Calu3 (cell line): ENCODE measurements around the gene DGKZ. TPM values are rescaled to one million over a fixed set of nuclear protein-coding genes. Genes with fewer than 3 reads are reported as not detected.

ENCODE experiments used
- BruUV-seq: library from RNA; stranded (reverse); fragments of 400-500 nt; replicated peaks from 2 replicates; lab custom pipeline; 2021; lab: Mats Ljungman, UMichigan
- CTCF ChIA-PET: fragments of 300-600 bp; sonication (Branson Sonifier 250); formaldehyde crosslinking; loops from one replicate; lab custom pipeline; 2022; ENCODE audit warnings: antibody characterized with exemption; lab: Charles Lee
- DNase-seq: peaks from one replicate; pipeline ENCODE4 v3.0.0; 2022
- H3K27ac Mint-ChIP-seq: one replicate; pipeline ENCODE4 v1.8.0; 2022; ENCODE audit warnings: mixed read lengths; ENCODE audit not compliant: unreplicated experiment
- H3K27me3 Mint-ChIP-seq: one replicate; pipeline ENCODE4 v1.8.0; 2022; ENCODE audit warnings: mixed read lengths; ENCODE audit not compliant: unreplicated experiment
- H3K36me3 Mint-ChIP-seq: one replicate; pipeline ENCODE4 v1.8.0; 2022; ENCODE audit warnings: mild to moderate bottlenecking, moderate library complexity, mixed read lengths; ENCODE audit not compliant: insufficient read depth, unreplicated experiment
- H3K4me1 Mint-ChIP-seq: one replicate; pipeline ENCODE4 v1.8.0; 2022; ENCODE audit warnings: mild to moderate bottlenecking, low read depth, mixed read lengths; ENCODE audit not compliant: unreplicated experiment
- H3K4me3 Mint-ChIP-seq: one replicate; pipeline ENCODE4 v1.8.0; 2022; ENCODE audit warnings: mild to moderate bottlenecking, low read depth, moderate library complexity, mixed read lengths; ENCODE audit not compliant: unreplicated experiment
- H3K9me3 Mint-ChIP-seq: one replicate; pipeline ENCODE4 v1.8.0; 2022; ENCODE audit warnings: low read depth, mixed read lengths; ENCODE audit not compliant: unreplicated experiment
- intact Hi-C: fragments of 100-400 bp; cut with micrococcal nuclease; formaldehyde crosslinking; loops from one replicate; pipeline ENCODE4 v1.10.0; 2022; ENCODE audit not compliant: unreplicated experiment
- total RNA-seq: library from RNA; stranded (reverse); gene quantifications from 2 replicates; pipeline ENCODE4 v1.2.3, GENCODE V29; 2022
- TF ChIP-seq, protein P1 (sequence below): fragments of 200-600 bp; IDR thresholded peaks from one replicate; pipeline ENCODE4 v1.8.0; 2022; ENCODE audit warnings: antibody characterized with exemption; ENCODE audit not compliant: unreplicated experiment

DGKZ gene
- total RNA-seq, 1 experiment from 2014 or later = 38.0 TPM

DNA sequence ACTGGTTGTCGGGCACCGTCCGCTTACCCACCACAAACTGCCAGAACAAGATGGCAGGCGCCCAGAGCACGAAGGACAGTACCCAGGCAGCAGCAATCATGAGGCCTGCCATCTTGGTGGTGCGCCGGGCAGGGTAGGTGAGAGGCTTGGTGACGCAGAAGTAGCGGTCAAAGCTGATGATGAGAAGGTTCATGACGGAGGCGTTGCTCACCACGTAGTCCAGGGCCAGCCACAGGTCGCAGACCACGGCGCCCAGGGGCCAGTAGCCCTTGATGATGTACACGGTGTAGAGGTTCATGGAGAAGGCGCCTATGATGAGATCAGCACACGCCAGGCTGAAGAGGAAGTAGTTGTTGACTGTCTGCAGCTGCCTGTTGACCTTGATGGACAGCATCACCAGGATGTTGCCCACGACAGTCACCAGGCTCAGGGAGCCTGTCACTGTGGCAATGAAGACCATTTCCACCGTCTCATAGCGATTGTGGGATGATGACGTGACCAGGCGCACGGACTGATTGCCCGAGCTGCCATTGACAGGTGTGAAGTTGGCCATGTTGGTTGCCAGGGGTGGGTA, 38.8 kb downstream of the DGKZ start:
- H3K27me3 Mint-ChIP-seq = peaks cover 54% of the 10 kb centered on the region
- no TSS peak for BruUV-seq
- CTCF ChIA-PET = no interaction called here

DNA sequence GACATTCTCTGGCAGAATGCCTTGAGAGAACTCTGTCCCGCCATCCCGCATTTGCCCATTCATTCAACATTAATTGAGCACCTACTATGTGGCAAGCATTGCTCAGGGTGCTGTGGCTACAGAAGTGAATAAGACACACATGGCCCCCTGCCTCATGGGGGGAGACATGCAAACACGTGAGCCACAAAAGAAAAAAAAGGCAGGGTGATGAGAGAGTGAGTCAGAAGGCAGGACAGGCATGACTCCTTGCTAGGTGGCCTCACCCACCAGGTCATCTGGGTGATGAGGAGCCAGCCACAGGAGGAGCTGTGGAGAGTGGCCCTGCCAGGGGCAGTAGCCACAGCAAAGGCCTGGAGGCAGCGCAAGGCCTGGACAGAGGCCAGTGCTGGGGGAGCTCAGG, 39.4 kb downstream of the DGKZ start:
- H3K9me3 Mint-ChIP-seq = no peaks in the 10 kb centered on the region
- peaks cover 28% of the 10 kb centered on the region for H3K4me1 Mint-ChIP-seq
- intact Hi-C loops = loop anchor here (5.0 kb wide), 1 partner anchor 151 kb away; no protein-coding TSS in a partner anchor

More for the DNA sequence above, 38.8 kb downstream of the DGKZ start:
- Mint-ChIP-seq H3K27ac (no peak overlapping the region), H3K4me1 (peaks cover 28% of the 10 kb centered on the region), H3K4me3 (no peak overlapping the region), H3K9me3 (no peaks in the 10 kb centered on the region), H3K36me3 (peaks cover 31% of the 10 kb centered on the region)
- intact Hi-C loops = loop anchor here (5.0 kb wide), 1 partner anchor 151 kb away; no protein-coding TSS in a partner anchor
- TF ChIP-seq, protein P1, sequence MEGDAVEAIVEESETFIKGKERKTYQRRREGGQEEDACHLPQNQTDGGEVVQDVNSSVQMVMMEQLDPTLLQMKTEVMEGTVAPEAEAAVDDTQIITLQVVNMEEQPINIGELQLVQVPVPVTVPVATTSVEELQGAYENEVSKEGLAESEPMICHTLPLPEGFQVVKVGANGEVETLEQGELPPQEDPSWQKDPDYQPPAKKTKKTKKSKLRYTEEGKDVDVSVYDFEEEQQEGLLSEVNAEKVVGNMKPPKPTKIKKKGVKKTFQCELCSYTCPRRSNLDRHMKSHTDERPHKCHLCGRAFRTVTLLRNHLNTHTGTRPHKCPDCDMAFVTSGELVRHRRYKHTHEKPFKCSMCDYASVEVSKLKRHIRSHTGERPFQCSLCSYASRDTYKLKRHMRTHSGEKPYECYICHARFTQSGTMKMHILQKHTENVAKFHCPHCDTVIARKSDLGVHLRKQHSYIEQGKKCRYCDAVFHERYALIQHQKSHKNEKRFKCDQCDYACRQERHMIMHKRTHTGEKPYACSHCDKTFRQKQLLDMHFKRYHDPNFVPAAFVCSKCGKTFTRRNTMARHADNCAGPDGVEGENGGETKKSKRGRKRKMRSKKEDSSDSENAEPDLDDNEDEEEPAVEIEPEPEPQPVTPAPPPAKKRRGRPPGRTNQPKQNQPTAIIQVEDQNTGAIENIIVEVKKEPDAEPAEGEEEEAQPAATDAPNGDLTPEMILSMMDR = no peak
- DNase-seq = no peak

DNA sequence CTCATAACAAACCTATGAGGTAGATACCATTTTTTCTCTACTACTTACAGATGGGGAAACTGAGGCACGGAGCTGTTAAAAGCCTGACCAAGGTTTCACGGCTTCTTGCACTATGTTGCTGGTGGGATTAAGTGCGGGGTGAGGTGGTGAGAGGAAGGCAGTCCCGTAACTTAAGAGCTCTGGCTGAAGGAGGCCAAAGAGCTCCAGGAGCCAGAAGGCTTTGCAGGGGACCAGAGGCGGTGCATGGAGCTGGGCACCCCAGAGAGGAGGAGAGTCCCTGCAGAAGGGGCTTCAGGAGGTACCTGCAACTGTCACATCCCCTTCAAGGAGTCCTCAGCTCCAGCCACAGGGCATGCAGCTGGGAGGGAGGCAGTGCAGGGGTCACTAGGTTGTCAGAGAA, 40.2 kb downstream of the DGKZ start:
- intact Hi-C loops = loop anchor here (5.0 kb wide), 1 partner anchor 150 kb away; no protein-coding TSS in a partner anchor
- Mint-ChIP-seq H3K27ac (no peak overlapping the region), H3K4me3 (no peak overlapping the region), H3K36me3 (peaks cover 21% of the 10 kb centered on the region), H3K4me1 (peaks cover 29% of the 10 kb centered on the region), H3K9me3 (no peaks in the 10 kb centered on the region), H3K27me3 (peaks cover 59% of the 10 kb centered on the region)
- no peak for DNase-seq
- TF ChIP-seq, protein P1 = no peak
- CTCF ChIA-PET = no interaction called here
- BruUV-seq = no TSS peak

More for the DNA sequence above, 39.4 kb downstream of the DGKZ start:
- Mint-ChIP-seq H3K27me3 (peaks cover 55% of the 10 kb centered on the region), H3K36me3 (peaks cover 26% of the 10 kb centered on the region), H3K27ac (no peak overlapping the region), H3K4me3 (no peak overlapping the region)
- CTCF ChIA-PET = no interaction called here
- no TSS peak for BruUV-seq
- DNase-seq = no peak
- TF ChIP-seq, protein P1 = no peak

DNA sequence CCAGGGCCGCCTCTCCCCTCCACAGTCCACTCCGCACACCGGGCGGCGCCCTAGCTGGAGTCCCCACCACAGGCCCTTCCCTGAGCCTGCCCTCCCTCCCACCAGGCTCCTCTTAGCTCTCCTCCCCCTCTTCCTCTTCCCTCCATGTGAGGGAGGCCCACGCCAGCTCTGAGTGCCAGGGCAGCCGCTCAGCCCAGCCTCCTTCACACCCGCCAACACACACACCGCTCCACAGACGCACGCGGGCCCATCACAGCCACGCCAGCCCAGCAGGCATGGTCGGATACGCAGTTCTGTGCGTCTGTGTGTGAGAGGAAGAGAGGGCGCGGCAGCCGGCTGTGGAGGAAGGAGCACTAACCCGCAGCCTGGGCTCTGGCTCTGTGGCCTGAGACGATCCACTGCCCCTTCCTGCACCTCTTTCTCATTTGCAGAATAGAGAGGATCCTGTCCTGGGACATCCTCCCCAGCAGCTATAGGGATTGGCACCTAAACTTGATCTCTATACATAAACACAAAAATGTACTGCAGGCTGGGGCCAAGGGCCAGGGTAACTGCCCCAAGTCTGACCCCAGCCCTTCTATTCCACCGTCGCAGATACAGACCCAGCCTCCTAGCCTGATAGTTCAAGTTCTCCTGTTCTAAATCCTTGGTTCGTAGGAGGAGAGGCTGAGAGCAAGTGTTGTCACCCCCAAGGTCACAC, 40.8 kb downstream of the DGKZ start:
- no peaks in the 10 kb centered on the region for H3K9me3 Mint-ChIP-seq
- H3K27me3 Mint-ChIP-seq = peaks cover 65% of the 10 kb centered on the region
- CTCF ChIA-PET = interaction anchor here (0.9 kb wide), 1 partner anchor 141 kb away, joined by 3 read pairs; no protein-coding TSS in a partner anchor
- no peak for DNase-seq
- H3K36me3 Mint-ChIP-seq = peaks cover 27% of the 10 kb centered on the region
- no peak overlapping the region for H3K27ac Mint-ChIP-seq
- intact Hi-C loops = loop anchor here (5.0 kb wide), 1 partner anchor 149 kb away; no protein-coding TSS in a partner anchor
- no peak overlapping the region for H3K4me3 Mint-ChIP-seq
- BruUV-seq = no TSS peak
- H3K4me1 Mint-ChIP-seq = peaks cover 35% of the 10 kb centered on the region
- TF ChIP-seq, protein P1 = no peak
